HG02884 (cell line): ENCODE measurements around the gene CACNA2D1.
"Not testable (repeated sequence)": the region's sequence is repeated elsewhere in the genome, so short reads cannot be mapped to it uniquely, and the experiment has no call there.

Experiments
- ATAC-seq: cut with Tn5 transposase; IDR thresholded peaks from one replicate; pipeline ENCODE4 v1.9.1; 2021; ENCODE audit warnings: mild to moderate bottlenecking, moderate library complexity; ENCODE audit not compliant: unreplicated experiment

Gene CACNA2D1

GRCh38 chr7:82434275-82435022 lies 9.1 kb downstream of the CACNA2D1 start:
- ATAC-seq: no peak

- ATAC-seq: no peak
Measured at GRCh38 chr7:82433507-82433906, 10.1 kb downstream of the CACNA2D1 start.

DNA sequence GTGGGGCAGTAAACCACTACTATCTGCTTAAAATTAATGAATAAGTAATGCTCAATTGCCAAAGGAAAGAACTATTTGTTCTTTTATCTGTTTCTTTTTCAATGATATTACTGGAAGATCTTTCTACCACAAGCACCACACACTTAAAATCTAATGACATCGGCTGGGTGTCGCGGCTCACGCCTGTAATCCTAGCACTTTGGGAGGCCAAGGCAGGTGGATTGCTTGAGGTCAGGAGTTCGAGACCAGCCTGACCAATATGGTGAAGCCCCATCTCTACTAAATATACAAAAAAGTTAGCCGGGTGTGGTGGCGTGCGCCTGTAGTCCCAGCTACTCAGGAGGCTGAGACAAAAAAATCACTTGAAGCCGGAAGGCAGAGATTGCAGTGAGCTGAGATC lies 10.8 kb downstream of the CACNA2D1 start:
- ATAC-seq: not testable (repeated sequence)

DNA sequence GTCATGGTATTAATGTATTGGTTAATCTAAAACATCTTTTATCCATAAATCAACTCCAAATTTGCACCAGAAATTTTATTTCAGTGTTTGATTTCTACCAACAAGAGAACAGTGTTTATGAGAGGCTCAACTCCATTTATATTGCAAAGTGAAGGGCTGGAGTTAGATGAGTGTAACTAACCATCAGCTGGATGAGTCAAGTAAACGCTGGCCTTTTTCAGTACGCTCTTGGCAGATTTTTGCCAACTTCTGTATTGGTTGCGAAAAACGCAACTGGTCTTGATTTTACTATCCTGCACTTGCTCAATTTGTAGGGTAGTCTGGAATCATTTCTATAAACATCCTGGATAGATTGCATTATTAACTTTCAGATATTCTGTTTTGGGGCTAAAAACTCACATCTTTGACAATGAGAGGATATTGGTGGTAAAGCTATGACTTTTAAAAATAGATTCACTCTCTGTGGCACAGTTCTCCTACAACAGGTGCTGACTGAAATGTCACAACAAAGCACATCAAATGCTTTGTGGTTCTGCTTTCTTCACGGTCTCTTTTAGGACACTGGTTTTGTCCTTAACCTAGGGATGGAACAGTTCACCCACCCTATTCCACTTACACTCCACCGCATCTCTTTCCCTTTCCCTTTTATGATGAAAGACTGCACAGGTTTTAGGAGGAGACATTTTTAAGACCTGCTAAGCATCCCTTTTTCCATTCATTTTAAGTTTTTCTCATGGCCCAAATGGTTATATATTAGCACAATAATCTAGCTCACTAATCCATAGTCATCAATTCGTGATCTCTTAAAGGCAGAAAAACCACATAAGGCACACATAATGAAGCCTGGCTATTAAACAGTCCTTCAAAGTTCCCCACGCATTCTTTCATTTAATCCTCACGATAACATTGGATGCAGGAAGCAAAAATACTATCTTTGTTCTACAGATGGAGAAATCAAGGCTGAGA lies 12.8 kb downstream of the CACNA2D1 start:
- ATAC-seq: no peak

- ATAC-seq: no peak
Measured at GRCh38 chr7:82429408-82429807, 14.2 kb downstream of the CACNA2D1 start.

DNA sequence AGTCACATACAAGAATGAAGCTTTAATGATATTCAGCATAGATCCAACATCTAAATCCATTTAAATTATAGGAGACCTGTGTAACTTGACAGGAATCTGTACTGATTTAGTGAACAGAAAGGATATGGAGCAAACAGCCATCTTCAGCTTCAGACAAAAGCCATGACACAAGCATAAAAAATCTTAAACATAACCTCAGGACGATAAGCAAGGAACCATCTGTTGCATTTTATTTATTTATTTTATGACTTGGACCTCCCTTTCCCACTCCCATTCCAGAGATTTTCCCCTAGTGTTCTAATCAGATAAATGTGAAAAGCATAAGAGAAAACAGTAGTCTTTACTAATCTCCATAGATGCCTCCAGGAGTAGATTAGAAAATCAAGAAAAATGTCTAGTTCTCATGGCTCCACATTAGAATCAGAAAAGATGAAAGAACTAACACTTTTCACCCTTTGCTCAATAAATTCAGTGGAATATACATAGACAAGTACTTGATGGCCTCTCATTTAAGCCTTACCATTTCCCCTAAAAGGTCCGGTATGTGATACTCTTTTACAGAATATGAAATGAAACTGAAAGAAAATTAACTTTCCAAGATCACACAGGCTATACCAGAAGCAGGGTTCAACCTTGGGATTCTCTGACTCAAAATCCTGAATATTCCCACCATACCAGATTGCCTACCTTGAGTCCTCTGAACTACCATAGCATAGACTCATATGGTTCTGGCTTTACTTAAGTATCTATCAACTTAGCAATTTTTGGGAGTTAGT lies 15.2 kb downstream of the CACNA2D1 start:
- ATAC-seq: no peak

- ATAC-seq: no peak
Measured at GRCh38 chr7:82423446-82423845, 20.1 kb downstream of the CACNA2D1 start.

DNA sequence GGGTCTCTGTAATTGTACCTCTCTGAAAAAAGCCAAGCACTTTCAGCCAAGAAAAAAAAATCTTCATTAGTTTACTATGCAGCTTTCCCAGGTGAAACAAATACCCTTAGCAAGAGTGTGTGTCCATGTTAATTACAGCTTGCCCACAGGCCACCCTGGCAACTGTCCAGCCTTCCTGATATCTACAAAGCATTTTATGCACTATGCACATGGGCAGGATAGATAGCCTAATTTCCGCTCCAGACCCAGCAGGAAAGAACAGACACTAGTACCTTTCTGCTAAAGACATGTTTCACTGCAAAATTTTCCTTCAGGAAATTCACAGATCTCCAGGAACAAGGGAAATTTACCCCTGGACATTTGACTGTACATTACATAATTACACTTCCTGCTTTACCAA lies 24.4 kb downstream of the CACNA2D1 start:
- ATAC-seq: no peak

DNA sequence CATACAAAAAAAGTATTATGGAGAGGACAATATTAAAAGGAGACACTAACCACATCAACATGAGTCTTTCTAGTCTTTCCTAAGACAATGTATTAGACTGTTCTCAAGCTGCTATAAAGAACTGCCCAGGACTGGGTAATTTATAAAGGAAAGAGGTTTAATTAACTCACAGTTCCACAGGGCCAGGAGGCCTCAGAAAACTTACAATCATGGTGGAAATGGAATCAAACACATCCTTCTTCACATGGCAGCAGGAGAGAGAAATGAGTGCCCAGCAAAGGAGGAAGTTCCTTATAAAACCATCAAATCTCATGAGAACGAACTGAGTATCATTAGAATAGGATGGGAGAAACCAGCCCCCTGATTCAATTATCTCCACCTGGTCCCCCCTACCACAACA lies 25.7 kb downstream of the CACNA2D1 start:
- no peak for ATAC-seq

DNA sequence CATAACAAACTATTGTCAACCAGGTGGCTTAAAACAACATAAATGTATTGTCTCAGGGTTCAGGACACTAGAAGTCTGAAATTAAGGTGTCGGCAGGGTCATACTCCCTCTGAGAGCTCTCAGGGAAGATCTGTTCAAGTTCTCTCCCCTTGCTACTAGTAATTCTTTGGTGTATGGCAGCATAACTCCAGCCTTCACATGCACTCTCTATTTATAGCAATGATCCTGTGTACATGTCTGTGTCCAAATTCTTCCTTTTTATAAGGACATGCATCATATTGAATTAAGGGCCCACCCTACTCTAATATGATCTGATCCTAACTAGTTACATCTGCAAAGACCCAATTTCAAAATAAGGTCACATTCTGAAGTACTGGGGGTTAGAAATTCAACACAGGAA lies 27.2 kb downstream of the CACNA2D1 start:
- no peak for ATAC-seq

GRCh38 chr7:82414389-82414788 lies 29.2 kb downstream of the CACNA2D1 start:
- ATAC-seq: no peak

DNA sequence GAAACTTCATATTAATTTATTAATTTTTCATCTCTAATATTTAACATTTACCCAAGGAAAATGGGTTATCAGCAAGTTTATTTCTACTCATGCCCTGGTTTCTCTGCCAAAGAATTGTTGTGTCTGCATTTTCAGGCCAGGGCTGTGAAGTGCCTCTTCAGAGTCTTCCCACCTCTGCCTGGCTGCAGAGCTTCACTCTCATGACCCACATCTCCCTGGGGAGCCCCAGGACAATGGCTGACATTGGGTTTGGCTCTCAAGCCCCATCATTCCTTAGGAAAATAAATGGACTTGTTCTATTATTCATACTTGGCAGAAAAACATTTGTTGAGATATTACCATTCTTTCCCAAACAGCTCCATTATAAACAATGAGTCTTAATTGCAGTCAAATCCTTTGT lies 30.3 kb downstream of the CACNA2D1 start:
- ATAC-seq: no peak

DNA sequence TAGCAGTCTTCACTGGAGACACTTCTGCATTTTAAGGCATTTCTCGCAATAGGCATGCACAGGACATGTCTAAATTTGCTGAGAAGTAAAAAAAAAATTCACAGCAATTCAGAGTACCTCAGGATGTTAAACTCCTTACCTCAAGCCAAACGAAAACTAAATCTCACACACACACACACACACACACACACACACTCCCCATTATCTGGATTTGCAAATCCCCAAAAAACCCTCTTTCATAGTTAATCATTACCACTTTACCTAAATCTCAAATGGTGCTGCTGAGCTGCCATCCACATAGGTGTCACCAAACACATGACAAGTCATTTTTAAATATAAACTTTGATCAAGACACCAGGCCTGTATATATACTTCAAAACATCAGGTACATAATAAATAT lies 31.8 kb downstream of the CACNA2D1 start:
- ATAC-seq: no peak

- no peak for ATAC-seq
Measured at GRCh38 chr7:82410461-82410860, 33.1 kb downstream of the CACNA2D1 start.

DNA sequence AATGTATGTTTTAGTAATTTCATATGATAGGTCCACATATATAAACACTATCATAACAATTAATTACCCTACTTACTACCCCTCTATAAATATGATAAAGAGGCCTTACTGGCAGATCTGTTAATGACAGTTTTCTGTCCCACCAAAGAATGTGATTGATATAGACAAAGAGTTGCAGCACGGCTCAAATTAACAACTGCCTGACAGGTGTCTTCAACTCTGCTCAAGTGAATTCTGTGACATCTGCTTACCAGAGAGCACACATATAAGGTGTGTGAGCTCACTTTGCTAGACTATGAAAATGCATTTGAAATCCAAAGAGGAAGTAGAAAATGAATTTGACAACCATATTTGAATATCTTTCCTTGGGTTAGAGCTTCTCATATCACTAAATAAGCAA lies 36.6 kb downstream of the CACNA2D1 start:
- no peak for ATAC-seq

DNA sequence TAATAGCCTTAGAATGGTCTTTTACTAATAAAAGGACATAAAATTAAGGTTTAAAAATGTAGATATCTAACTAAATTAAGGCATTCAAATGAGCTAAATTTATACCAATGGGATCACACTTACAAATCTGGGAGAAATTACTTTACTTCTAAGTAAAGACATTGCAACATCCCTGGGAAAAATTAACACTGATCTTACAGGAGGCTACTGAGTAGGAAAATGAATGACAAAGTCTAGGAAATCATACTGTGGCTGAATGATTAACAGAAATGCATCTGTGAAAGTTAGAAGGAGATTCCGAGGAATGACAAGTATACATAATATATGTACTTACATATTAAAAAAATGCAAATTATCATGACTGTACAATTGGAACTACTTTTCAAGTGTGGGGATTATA lies 38.3 kb downstream of the CACNA2D1 start:
- ATAC-seq: no peak

DNA sequence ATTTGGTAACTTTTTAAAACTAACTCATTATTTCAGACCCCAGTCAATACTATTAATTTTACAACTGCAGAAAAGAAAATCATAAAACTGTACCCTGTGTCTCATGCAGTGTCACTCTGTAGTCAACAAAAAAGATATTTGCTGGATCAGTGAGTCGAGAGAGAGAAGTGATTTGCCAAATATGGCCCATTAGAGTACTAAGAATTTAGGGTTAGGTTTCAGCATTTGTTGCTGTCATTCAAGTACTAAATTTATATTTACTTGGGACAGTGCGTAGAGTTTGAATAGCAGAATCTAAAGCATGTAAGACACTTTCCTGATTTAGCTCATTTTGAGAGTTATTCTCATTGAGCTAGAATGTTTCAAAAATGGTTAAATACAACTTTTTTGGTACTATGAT lies 38.9 kb downstream of the CACNA2D1 start:
- no peak for ATAC-seq

DNA sequence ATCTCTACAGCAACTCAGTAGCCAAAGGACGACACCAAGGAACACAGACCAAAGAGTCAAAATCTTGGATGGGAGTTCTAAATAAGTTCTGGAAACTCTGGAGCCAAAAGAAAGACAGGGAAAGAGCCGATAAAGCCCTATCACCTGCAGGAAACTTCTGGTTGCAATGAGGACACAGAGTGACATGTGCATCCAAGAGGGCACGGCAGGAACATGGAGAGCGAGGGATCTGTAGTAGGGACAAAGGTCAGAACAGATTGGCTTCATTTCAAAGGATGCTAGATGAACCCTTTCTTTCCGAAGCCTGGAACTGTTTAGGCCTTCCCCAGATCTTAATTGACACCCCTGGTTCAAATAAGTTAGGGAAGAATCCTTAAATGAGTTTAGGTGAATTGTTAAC lies 39.5 kb downstream of the CACNA2D1 start:
- ATAC-seq: no peak

DNA sequence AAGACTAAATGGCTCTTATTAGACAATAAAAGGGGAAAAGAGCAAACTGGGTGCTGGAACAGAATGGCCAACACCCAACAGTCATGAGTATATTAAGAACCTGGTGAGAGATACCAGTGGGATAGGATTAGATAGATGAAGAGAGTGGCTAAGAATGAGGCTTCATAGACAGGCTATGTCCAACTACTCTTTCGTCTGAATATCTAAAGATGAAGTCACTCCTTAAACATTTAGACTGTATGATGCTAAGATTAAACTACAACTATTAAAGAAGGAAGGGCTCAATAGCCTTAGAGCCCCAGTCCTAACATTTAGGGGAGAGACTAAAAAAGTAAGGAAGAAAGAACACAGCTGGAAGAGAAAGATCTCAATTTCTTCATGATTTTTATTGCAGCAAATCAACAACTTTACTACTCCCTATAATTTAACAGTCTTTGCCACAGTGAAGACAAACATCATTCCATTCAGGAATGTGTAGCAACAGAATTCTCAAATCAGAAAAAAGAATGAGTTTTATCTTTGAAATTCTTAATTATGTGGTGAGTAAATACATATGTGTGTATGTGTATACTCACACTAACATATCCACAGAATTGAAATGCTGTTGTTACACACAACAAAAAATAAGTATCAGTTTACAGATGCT lies 45.6 kb downstream of the CACNA2D1 start:
- no peak for ATAC-seq

DNA sequence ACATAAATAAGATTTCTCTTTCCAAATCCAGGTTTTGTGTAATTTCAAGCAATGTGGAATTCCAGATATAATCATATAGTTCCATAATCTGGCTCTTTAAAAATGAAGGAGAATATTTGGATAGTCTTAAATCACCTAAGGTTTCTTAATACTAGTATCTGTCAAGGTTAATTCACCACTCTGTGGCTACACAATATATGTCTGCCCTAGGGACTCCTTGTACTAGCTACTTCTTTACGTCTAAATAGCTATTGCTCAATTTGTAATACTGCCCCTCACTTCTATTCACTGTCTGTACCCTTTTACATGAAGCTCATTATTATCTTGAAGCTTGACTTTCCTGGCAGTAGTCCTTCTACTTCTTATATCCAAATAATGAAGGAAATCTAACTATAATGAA lies 47.2 kb downstream of the CACNA2D1 start:
- ATAC-seq: no peak

GRCh38 chr7:82395147-82395546 lies 48.4 kb downstream of the CACNA2D1 start:
- ATAC-seq: no peak
